Measurements from ENCODE around the gene CA5A. TPM values are rescaled to one million over a fixed set of nuclear protein-coding genes. Genes with fewer than 3 reads are reported as not detected.
"Not testable (repeated sequence)": the region's sequence is repeated elsewhere in the genome, so short reads cannot be mapped to it uniquely, and the experiment has no call there.

Gene CA5A
- total RNA-seq (2014; rRNA removed; shearing (Covaris generic); ENCODE audit: low replicate concordance) = not detected in 2 replicates

- no peaks in the 10 kb centered on the region for H3K79me2 ChIP-seq (ENCODE audit: low read length)
- H3K4me2 ChIP-seq (ENCODE audit: low read depth, low read length, poor library complexity, severe bottlenecking) = no peak within 1 kb of the TSS
- H3K9me3 ChIP-seq (ENCODE audit: low read length) = no peaks in the 10 kb centered on the region
- no peaks in the 10 kb centered on the region for H4K20me1 ChIP-seq (ENCODE audit: insufficient read depth, low read depth, low read length)
- H3K4me1 ChIP-seq (ENCODE audit: low read length) = no peaks in the 10 kb centered on the region
- DNase-seq = no peak
- H3K9me2 ChIP-seq (replicated peaks; ENCODE audit: insufficient read depth, low read length) = no peaks in the 10 kb centered on the region
- no peaks in the 10 kb centered on the region for H3K36me3 ChIP-seq (ENCODE audit: insufficient read depth, low read length)
- no peak within 1 kb of the TSS for H3K27ac ChIP-seq (ENCODE audit: low read length)
- no peak within 1 kb of the TSS for H2AFZ ChIP-seq (ENCODE audit: low read length)
- H3K9ac ChIP-seq (ENCODE audit: low read length) = no peak within 1 kb of the TSS
- H3K4me3 ChIP-seq (ENCODE audit: low read length) = no peak within 1 kb of the TSS
- no peaks in the 10 kb centered on the region for H3K27me3 ChIP-seq (ENCODE audit: low read length)
These were observed at the start of gene CA5A for GRCh38 chr16:87936375-87937230. CA5A (minus strand) TSS chr16:87936529; CDS start chr16:87936450, 79 bp downstream.

- not testable (repeated sequence) for H3K36me3 ChIP-seq (ENCODE audit: insufficient read depth, low read length); H3K4me2 ChIP-seq (ENCODE audit: low read depth, low read length, poor library complexity, severe bottlenecking); H2AFZ ChIP-seq (ENCODE audit: low read length)
These were observed 49.2 kb upstream of the CA5A start for GRCh38 chr16:87985493-87985892.

GRCh38 chr16:87984632-87985267 is 48.4 kb upstream of the CA5A start:
- no peaks in the 10 kb centered on the region for H4K20me1 ChIP-seq (ENCODE audit: insufficient read depth, low read depth, low read length)
- no peak overlapping the region for H3K9ac ChIP-seq (ENCODE audit: low read length)
- H3K79me2 ChIP-seq (ENCODE audit: low read length) = peaks cover 11% of the 10 kb centered on the region
- DNase-seq = no peak
- H3K36me3 ChIP-seq (ENCODE audit: insufficient read depth, low read length) = no peaks in the 10 kb centered on the region
- H3K27me3 ChIP-seq (ENCODE audit: low read length) = no peaks in the 10 kb centered on the region
- H3K27ac ChIP-seq (ENCODE audit: low read length) = no peak overlapping the region
- H3K9me3 ChIP-seq (ENCODE audit: low read length) = no peaks in the 10 kb centered on the region
- H2AFZ ChIP-seq (ENCODE audit: low read length) = no peak overlapping the region
- no peak overlapping the region for H3K4me2 ChIP-seq (ENCODE audit: low read depth, low read length, poor library complexity, severe bottlenecking)
- no peak overlapping the region for H3K4me3 ChIP-seq (ENCODE audit: low read length)
- H3K9me2 ChIP-seq (replicated peaks; ENCODE audit: insufficient read depth, low read length) = no peaks in the 10 kb centered on the region
- H3K4me1 ChIP-seq (ENCODE audit: low read length) = no peaks in the 10 kb centered on the region

More at GRCh38 chr16:87985493-87985892, 49.2 kb upstream of the CA5A start:
- not testable (repeated sequence) for DNase-seq; H3K9me2 ChIP-seq (replicated peaks; ENCODE audit: insufficient read depth, low read length); H3K4me3 ChIP-seq (ENCODE audit: low read length); H4K20me1 ChIP-seq (ENCODE audit: insufficient read depth, low read depth, low read length); H3K27ac ChIP-seq (ENCODE audit: low read length); H3K9ac ChIP-seq (ENCODE audit: low read length); H3K27me3 ChIP-seq (ENCODE audit: low read length); H3K9me3 ChIP-seq (ENCODE audit: low read length); H3K4me1 ChIP-seq (ENCODE audit: low read length)
- H3K79me2 ChIP-seq (ENCODE audit: low read length) = peaks cover 13% of the 10 kb centered on the region

- not testable (repeated sequence) for H3K4me3 ChIP-seq (ENCODE audit: low read length); DNase-seq; H3K4me2 ChIP-seq (ENCODE audit: low read depth, low read length, poor library complexity, severe bottlenecking); H2AFZ ChIP-seq (ENCODE audit: low read length); H4K20me1 ChIP-seq (ENCODE audit: insufficient read depth, low read depth, low read length); H3K9me3 ChIP-seq (ENCODE audit: low read length); H3K36me3 ChIP-seq (ENCODE audit: insufficient read depth, low read length); H3K79me2 ChIP-seq (ENCODE audit: low read length); H3K27ac ChIP-seq (ENCODE audit: low read length); H3K9ac ChIP-seq (ENCODE audit: low read length); H3K4me1 ChIP-seq (ENCODE audit: low read length); H3K9me2 ChIP-seq (replicated peaks; ENCODE audit: insufficient read depth, low read length); H3K27me3 ChIP-seq (ENCODE audit: low read length)
These were observed 47.9 kb upstream of the CA5A start for GRCh38 chr16:87984180-87984579.

- H3K4me3 ChIP-seq (ENCODE audit: low read length); H3K36me3 ChIP-seq (ENCODE audit: insufficient read depth, low read length); H3K9me2 ChIP-seq (replicated peaks; ENCODE audit: insufficient read depth, low read length); H3K27me3 ChIP-seq (ENCODE audit: low read length); H3K79me2 ChIP-seq (ENCODE audit: low read length); H2AFZ ChIP-seq (ENCODE audit: low read length); H3K27ac ChIP-seq (ENCODE audit: low read length); H3K4me1 ChIP-seq (ENCODE audit: low read length); DNase-seq; H3K4me2 ChIP-seq (ENCODE audit: low read depth, low read length, poor library complexity, severe bottlenecking); H3K9ac ChIP-seq (ENCODE audit: low read length); H4K20me1 ChIP-seq (ENCODE audit: insufficient read depth, low read depth, low read length); H3K9me3 ChIP-seq (ENCODE audit: low read length): not testable (repeated sequence)
These were observed 47.4 kb upstream of the CA5A start for GRCh38 chr16:87983737-87984097.

- not testable (repeated sequence) for H3K9me3 ChIP-seq (ENCODE audit: low read length)
These were observed 46.9 kb upstream of the CA5A start for GRCh38 chr16:87983072-87983736.

GRCh38 chr16:87982581-87983041 is 46.3 kb upstream of the CA5A start:
- Histone ChIP-seq H3K79me2 (ENCODE audit: low read length) (peaks cover 9% of the 10 kb centered on the region), H3K27me3 (ENCODE audit: low read length) (no peaks in the 10 kb centered on the region), H3K36me3 (ENCODE audit: insufficient read depth, low read length) (no peaks in the 10 kb centered on the region), H3K9ac (ENCODE audit: low read length) (no peak overlapping the region), H3K4me3 (ENCODE audit: low read length) (no peak overlapping the region), H4K20me1 (ENCODE audit: insufficient read depth, low read depth, low read length) (no peaks in the 10 kb centered on the region), H3K4me1 (ENCODE audit: low read length) (no peaks in the 10 kb centered on the region), H3K9me3 (ENCODE audit: low read length) (no peaks in the 10 kb centered on the region), H3K9me2 (replicated peaks; ENCODE audit: insufficient read depth, low read length) (no peaks in the 10 kb centered on the region), H3K27ac (ENCODE audit: low read length) (no peak overlapping the region), H3K4me2 (ENCODE audit: low read depth, low read length, poor library complexity, severe bottlenecking) (no peak overlapping the region), H2AFZ (ENCODE audit: low read length) (no peak overlapping the region)
- peak; percentile 24 for DNase-seq

More at GRCh38 chr16:87983072-87983736, 46.9 kb upstream of the CA5A start:
- H3K36me3 ChIP-seq (ENCODE audit: insufficient read depth, low read length); H4K20me1 ChIP-seq (ENCODE audit: insufficient read depth, low read depth, low read length); H3K27ac ChIP-seq (ENCODE audit: low read length); H3K79me2 ChIP-seq (ENCODE audit: low read length); H2AFZ ChIP-seq (ENCODE audit: low read length); H3K9ac ChIP-seq (ENCODE audit: low read length); H3K4me3 ChIP-seq (ENCODE audit: low read length); H3K27me3 ChIP-seq (ENCODE audit: low read length); H3K4me1 ChIP-seq (ENCODE audit: low read length); H3K4me2 ChIP-seq (ENCODE audit: low read depth, low read length, poor library complexity, severe bottlenecking); H3K9me2 ChIP-seq (replicated peaks; ENCODE audit: insufficient read depth, low read length): not testable (repeated sequence)
- peak; percentile 24 for DNase-seq

GRCh38 chr16:87981376-87981775 is 45.0 kb upstream of the CA5A start:
- not testable (repeated sequence) for H4K20me1 ChIP-seq (ENCODE audit: insufficient read depth, low read depth, low read length); H3K27ac ChIP-seq (ENCODE audit: low read length); H3K9me2 ChIP-seq (replicated peaks; ENCODE audit: insufficient read depth, low read length); H3K27me3 ChIP-seq (ENCODE audit: low read length); H2AFZ ChIP-seq (ENCODE audit: low read length); H3K4me3 ChIP-seq (ENCODE audit: low read length); H3K9me3 ChIP-seq (ENCODE audit: low read length); H3K36me3 ChIP-seq (ENCODE audit: insufficient read depth, low read length); H3K4me1 ChIP-seq (ENCODE audit: low read length); H3K9ac ChIP-seq (ENCODE audit: low read length); H3K4me2 ChIP-seq (ENCODE audit: low read depth, low read length, poor library complexity, severe bottlenecking); DNase-seq
- H3K79me2 ChIP-seq (ENCODE audit: low read length) = peaks cover 11% of the 10 kb centered on the region
